ENCODE data around the gene DMWD.

Gene DMWD

GRCh38 chr19:45739498-45740439 lies 52.9 kb downstream of the DMWD start:
- DNase-seq = no peak

- no peak for DNase-seq
Measured at GRCh38 chr19:45733160-45733810, 59.4 kb downstream of the DMWD start, which contains the start of gene MEIOSIN. Gene MEIOSIN (plus strand): TSS chr19:45733439. CDS start chr19:45735377, 1,938 bp downstream.
